HG03097 (cell line): ENCODE measurements around the gene LIMK2.

Experiments used
- ATAC-seq: cut with Tn5 transposase; IDR thresholded peaks from one replicate; pipeline ENCODE4 v1.9.1; 2021; ENCODE audit not compliant: unreplicated experiment, low FRiP score

The LIMK2 gene

GRCh38 chr22:31269892-31270579, 57.9 kb downstream of the LIMK2 start:
- no peak for ATAC-seq

GRCh38 chr22:31271026-31271425, 58.9 kb downstream of the LIMK2 start:
- ATAC-seq, result no peak

GRCh38 chr22:31271485-31271884, 59.4 kb downstream of the LIMK2 start:
- ATAC-seq, result no peak

- ATAC-seq, result no peak
Observed at GRCh38 chr22:31272522-31273446, 60.7 kb downstream of the LIMK2 start.

- no peak for ATAC-seq
Observed at GRCh38 chr22:31274017-31274416, 61.9 kb downstream of the LIMK2 start.

- no peak for ATAC-seq
Observed at GRCh38 chr22:31275018-31275417, 62.9 kb downstream of the LIMK2 start.

- ATAC-seq, result no peak
Observed at GRCh38 chr22:31275576-31275975, 63.5 kb downstream of the LIMK2 start.

- no peak for ATAC-seq
Observed at GRCh38 chr22:31276426-31277167, 64.5 kb downstream of the LIMK2 start.

- ATAC-seq, result no peak
Observed at GRCh38 chr22:31277741-31278140, 65.6 kb downstream of the LIMK2 start.

- ATAC-seq, result no peak
Observed at GRCh38 chr22:31278151-31278621, 66.1 kb downstream of the LIMK2 start.

- no peak for ATAC-seq
Observed at GRCh38 chr22:31278626-31279326, 66.7 kb downstream of the LIMK2 start.

- no peak for ATAC-seq
Observed at GRCh38 chr22:31279327-31279669, 67.2 kb downstream of the LIMK2 start.

GRCh38 chr22:31279821-31280505, 67.9 kb downstream of the LIMK2 start:
- ATAC-seq, result no peak

- no peak for ATAC-seq
Observed at GRCh38 chr22:31281733-31282132, 69.6 kb downstream of the LIMK2 start.

GRCh38 chr22:31282748-31283468, 70.8 kb downstream of the LIMK2 start:
- no peak for ATAC-seq

GRCh38 chr22:31284281-31285155, 72.4 kb downstream of the LIMK2 start:
- ATAC-seq, result no peak

- no peak for ATAC-seq
Observed at GRCh38 chr22:31286360-31287255, 74.5 kb downstream of the LIMK2 start.
